ENCODE results near the gene TSPO.
"Not testable (repeated sequence)": the region's sequence is repeated elsewhere in the genome, so short reads cannot be mapped to it uniquely, and the experiment has no call there.

The TSPO gene

GRCh38 chr22:43151251-43152002, at the start of gene TSPO:
Gene TSPO, plus strand, starts transcription at chr22:43151559. Its CDS starts 7,680 bp downstream, at chr22:43159239.
- no peak for TF ChIP-seq CTCF (IDR thresholded peaks at IDR 0.05; ENCODE audit: low read depth, low read length)
- no peak within 1 kb of the TSS for H3K4me3 ChIP-seq (ENCODE audit: low read depth, low read length)
- H3K27ac ChIP-seq: no peak within 1 kb of the TSS
- DNase-seq: no peak
- no peaks in the 10 kb centered on the region for H3K27me3 ChIP-seq (ENCODE audit: insufficient read depth, low read depth, severe bottlenecking)
- H3K9me3 ChIP-seq (ENCODE audit: severe bottlenecking): no peaks in the 10 kb centered on the region
- no peaks in the 10 kb centered on the region for H3K36me3 ChIP-seq

GRCh38 chr22:43104056-43104625, 47.2 kb upstream of the TSPO start:
- not testable (repeated sequence) for H3K36me3 ChIP-seq; H3K4me3 ChIP-seq (ENCODE audit: low read depth, low read length); H3K27me3 ChIP-seq (ENCODE audit: insufficient read depth, low read depth, severe bottlenecking); H3K9me3 ChIP-seq (ENCODE audit: severe bottlenecking); DNase-seq; H3K27ac ChIP-seq

GRCh38 chr22:43104950-43105349, 46.4 kb upstream of the TSPO start:
- H3K9me3 ChIP-seq (ENCODE audit: severe bottlenecking); H3K27ac ChIP-seq; H3K36me3 ChIP-seq; DNase-seq; H3K27me3 ChIP-seq (ENCODE audit: insufficient read depth, low read depth, severe bottlenecking); H3K4me3 ChIP-seq (ENCODE audit: low read depth, low read length): not testable (repeated sequence)

- H3K36me3 ChIP-seq: no peaks in the 10 kb centered on the region
- no peaks in the 10 kb centered on the region for H3K9me3 ChIP-seq (ENCODE audit: severe bottlenecking)
- H3K4me3 ChIP-seq (ENCODE audit: low read depth, low read length): no peak overlapping the region
- no peak for TF ChIP-seq CTCF (IDR thresholded peaks at IDR 0.05; ENCODE audit: low read depth, low read length)
- H3K27me3 ChIP-seq (ENCODE audit: insufficient read depth, low read depth, severe bottlenecking): peaks cover 8% of the 10 kb centered on the region
- no peak for DNase-seq
- no peak overlapping the region for H3K27ac ChIP-seq
Measured at GRCh38 chr22:43106302-43106701, 45.1 kb upstream of the TSPO start.

- no peak overlapping the region for H3K27ac ChIP-seq
- no peaks in the 10 kb centered on the region for H3K9me3 ChIP-seq (ENCODE audit: severe bottlenecking)
- no peak for TF ChIP-seq CTCF (IDR thresholded peaks at IDR 0.05; ENCODE audit: low read depth, low read length)
- peaks cover 13% of the 10 kb centered on the region for H3K27me3 ChIP-seq (ENCODE audit: insufficient read depth, low read depth, severe bottlenecking)
- DNase-seq: no peak
- H3K4me3 ChIP-seq (ENCODE audit: low read depth, low read length): no peak overlapping the region
- no peaks in the 10 kb centered on the region for H3K36me3 ChIP-seq
Measured at GRCh38 chr22:43109511-43109910, 41.8 kb upstream of the TSPO start.

- Histone ChIP-seq H3K4me3 (ENCODE audit: low read depth, low read length) (peak overlapping the region; percentile 70), H3K36me3 (no peaks in the 10 kb centered on the region), H3K27me3 (ENCODE audit: insufficient read depth, low read depth, severe bottlenecking) (peaks cover 13% of the 10 kb centered on the region), H3K9me3 (ENCODE audit: severe bottlenecking) (no peaks in the 10 kb centered on the region), H3K27ac (no peak overlapping the region)
- DNase-seq: no peak
- TF ChIP-seq CTCF (IDR thresholded peaks at IDR 0.05; ENCODE audit: low read depth, low read length): no peak
Measured at GRCh38 chr22:43109921-43110443, 41.4 kb upstream of the TSPO start.

All from WERI-Rb-1 (cell line).